Erythroblast (primary cell): ENCODE measurements around the gene CCDC183.
A peak's percentile ranks its signal among the peaks of the same experiment; 100 is the strongest.
"Not testable (repeated sequence)": the region's sequence is repeated elsewhere in the genome, so short reads cannot be mapped to it uniquely, and the experiment has no call there.

Source experiments
- DNase-seq, 2 experiments: peaks; one replicate each; lab custom pipeline; 2025; lab: John Stamatoyannopoulos, UW
- GATA1 ChIP-seq: IDR thresholded peaks from 2 replicates; pipeline ENCODE4 v1.6.1; 2011; ENCODE audit warnings: low read depth, mild to moderate bottlenecking, control low read depth, low read length, moderate library complexity
- POLR2A ChIP-seq: IDR thresholded peaks from 2 replicates; pipeline ENCODE4 v1.6.1; 2011; ENCODE audit warnings: mild to moderate bottlenecking, low read length

The CCDC183 gene

GRCh38 chr9:136799079-136799853 is 3.1 kb downstream of the CCDC183 start:
- no peak for DNase-seq
- TF ChIP-seq POLR2A (peak; percentile 8), GATA1 (no peak)

GRCh38 chr9:136799854-136800657 is 3.9 kb downstream of the CCDC183 start:
- peak; percentile 87 for DNase-seq
- TF ChIP-seq POLR2A (no peak), GATA1 (no peak)

- DNase-seq, result no peak
- TF ChIP-seq GATA1 (no peak), POLR2A (no peak)
These were observed 6.2 kb downstream of the CCDC183 start for GRCh38 chr9:136802321-136802720.

GRCh38 chr9:136803009-136803550 is 6.9 kb downstream of the CCDC183 start:
- DNase-seq, result not testable (repeated sequence)

GRCh38 chr9:136803551-136804508 is 7.7 kb downstream of the CCDC183 start:
- no peak for DNase-seq
- TF ChIP-seq GATA1, result no peak

GRCh38 chr9:136804509-136805206 is 8.5 kb downstream of the CCDC183 start:
- TF ChIP-seq GATA1 (no peak), POLR2A (no peak)
- no peak for DNase-seq

- no peak for DNase-seq
- TF ChIP-seq GATA1 (no peak), POLR2A (no peak)
These were observed 9.1 kb downstream of the CCDC183 start for GRCh38 chr9:136805207-136805740.

- DNase-seq, result no peak
- TF ChIP-seq GATA1 (no peak), POLR2A (no peak)
These were observed 9.9 kb downstream of the CCDC183 start for GRCh38 chr9:136806067-136806466.

- TF ChIP-seq GATA1 (no peak), POLR2A (no peak)
- DNase-seq, result no peak
These were observed 10.6 kb downstream of the CCDC183 start for GRCh38 chr9:136806631-136807201.

GRCh38 chr9:136807281-136808074 is 11.3 kb downstream of the CCDC183 start, which contains the start of gene RABL6:
Gene RABL6 (plus strand): TSS chr9:136807948. CDS start chr9:136808197, 249 bp downstream.
- TF ChIP-seq GATA1 (no peak), POLR2A (peak; percentile 85)
- peak; percentile 86 to 93 for DNase-seq

- peak; percentile 67 to 74 for DNase-seq
- TF ChIP-seq POLR2A (peak; percentile 52), GATA1 (no peak)
These were observed 12.1 kb downstream of the CCDC183 start for GRCh38 chr9:136808075-136808805.
